ENCODE results near the gene PLEK.

PLEK gene, protein sequence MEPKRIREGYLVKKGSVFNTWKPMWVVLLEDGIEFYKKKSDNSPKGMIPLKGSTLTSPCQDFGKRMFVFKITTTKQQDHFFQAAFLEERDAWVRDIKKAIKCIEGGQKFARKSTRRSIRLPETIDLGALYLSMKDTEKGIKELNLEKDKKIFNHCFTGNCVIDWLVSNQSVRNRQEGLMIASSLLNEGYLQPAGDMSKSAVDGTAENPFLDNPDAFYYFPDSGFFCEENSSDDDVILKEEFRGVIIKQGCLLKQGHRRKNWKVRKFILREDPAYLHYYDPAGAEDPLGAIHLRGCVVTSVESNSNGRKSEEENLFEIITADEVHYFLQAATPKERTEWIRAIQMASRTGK

DNA sequence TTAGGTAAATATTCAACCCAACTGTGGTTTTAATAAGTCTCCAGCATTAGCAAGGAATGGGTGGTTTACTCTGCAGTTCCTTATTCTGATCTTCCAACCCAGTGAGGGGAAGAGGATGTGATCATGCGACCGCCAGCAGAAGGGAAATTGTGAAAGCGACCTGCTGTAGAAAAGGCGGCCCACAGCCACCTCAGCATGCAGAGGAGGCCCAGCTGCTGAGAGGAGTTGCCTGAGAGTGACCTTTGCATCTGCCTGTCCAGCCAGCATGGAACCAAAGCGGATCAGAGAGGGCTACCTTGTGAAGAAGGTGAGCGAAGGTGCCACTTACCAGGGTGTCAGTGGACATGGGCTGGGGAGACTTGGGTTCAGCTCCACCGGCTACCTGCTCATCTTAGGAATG, at the start of gene PLEK:
TSS of gene PLEK (plus strand) at position 196 of the 400 bp plus-strand sequence. CDS start at position 266, 70 bp downstream.
- TF ChIP-seq, protein P1, sequence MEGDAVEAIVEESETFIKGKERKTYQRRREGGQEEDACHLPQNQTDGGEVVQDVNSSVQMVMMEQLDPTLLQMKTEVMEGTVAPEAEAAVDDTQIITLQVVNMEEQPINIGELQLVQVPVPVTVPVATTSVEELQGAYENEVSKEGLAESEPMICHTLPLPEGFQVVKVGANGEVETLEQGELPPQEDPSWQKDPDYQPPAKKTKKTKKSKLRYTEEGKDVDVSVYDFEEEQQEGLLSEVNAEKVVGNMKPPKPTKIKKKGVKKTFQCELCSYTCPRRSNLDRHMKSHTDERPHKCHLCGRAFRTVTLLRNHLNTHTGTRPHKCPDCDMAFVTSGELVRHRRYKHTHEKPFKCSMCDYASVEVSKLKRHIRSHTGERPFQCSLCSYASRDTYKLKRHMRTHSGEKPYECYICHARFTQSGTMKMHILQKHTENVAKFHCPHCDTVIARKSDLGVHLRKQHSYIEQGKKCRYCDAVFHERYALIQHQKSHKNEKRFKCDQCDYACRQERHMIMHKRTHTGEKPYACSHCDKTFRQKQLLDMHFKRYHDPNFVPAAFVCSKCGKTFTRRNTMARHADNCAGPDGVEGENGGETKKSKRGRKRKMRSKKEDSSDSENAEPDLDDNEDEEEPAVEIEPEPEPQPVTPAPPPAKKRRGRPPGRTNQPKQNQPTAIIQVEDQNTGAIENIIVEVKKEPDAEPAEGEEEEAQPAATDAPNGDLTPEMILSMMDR (IDR thresholded peaks at IDR 0.05) = no peak

DNA sequence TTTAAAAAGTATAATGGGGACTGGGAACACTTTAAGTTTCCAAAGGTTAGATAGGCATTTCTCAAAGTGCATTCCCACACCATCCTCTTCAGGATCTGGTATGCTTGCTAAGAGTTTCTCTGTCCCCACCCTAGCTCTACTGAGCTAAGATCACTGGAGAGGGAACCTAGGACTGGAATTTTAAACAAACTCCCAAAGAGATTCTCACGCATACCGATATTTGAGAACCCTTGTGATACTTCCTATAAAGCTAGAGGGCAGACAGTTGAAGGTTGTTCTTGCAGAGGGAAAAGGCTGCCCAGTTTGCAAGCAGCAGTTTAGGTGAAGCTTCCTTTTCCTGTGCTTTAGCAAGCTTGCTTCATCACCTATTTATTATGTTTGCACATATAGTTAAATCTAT, 49.0 kb upstream of the PLEK start:
- TF ChIP-seq, protein P1 (IDR thresholded peaks at IDR 0.05) = no peak

DNA sequence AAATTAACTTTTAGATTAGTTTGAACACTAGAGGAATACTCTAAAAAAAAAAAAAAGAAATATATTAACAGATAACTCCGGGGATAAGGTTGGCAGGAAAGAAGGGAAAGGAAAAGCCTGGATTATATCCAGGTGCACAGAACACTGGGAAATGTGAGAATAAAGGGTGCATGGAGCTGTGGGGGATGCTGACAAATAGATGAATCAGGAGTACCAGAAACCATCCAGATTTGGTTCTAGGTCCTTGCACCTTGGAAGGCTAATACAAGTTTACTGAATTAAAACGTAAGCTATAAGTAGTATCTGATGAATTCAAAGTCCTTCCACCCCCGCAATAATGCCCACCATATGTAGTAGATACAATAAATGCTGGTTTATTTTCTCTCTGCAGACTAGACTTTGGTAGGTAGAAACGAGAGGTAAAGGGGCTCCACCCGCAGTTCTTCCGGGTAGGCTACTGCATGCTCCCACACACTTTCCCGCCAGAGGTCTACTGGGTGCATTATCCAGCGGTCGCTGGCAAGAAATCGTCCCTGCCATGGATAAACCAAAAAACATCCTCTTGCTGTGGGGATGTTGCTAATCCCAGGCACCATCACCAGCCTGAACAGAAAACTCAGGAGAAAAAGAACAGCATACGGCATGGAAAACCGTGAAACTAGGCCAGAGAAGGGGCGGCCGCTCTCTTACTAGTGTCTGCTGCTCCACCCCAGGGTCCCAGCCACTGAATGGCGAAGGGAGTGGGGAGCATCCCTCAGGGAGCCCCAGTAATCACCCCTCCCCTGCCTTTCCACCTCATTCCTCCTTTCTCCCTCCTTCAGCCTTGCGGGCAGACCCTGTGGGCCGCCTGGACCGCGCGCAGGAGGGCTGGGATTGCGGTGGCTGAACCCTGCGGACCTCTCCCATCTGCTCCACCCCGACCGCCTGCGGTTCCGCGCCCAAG, 46.8 kb upstream of the PLEK start:
- TF ChIP-seq, protein P1 (IDR thresholded peaks at IDR 0.05) = no peak

DNA sequence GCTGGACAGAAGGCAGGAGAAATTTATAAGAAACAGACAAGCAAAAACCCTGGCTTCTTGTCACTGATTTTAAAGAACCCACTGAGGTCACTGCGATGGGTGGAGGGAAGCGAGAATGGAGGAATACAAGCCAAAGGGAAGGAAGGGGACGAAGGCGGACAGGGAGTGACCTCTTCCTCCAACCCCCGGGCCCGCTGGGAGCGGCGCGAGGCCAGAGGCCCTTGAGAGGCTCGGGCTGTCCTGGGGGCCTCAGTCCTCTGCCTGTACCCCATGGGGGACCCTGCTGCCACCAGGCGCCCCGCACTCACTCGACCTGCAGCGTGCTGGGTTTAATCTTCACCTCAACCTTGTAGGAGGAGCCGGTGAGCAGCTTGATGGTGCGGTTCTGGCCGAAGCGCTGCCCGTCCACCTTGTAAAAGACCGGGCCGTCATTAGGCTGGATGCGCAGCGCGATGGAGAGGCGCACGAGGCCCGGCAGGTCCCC, 46.1 kb upstream of the PLEK start:
- TF ChIP-seq, protein P1 (IDR thresholded peaks at IDR 0.05) = no peak

DNA sequence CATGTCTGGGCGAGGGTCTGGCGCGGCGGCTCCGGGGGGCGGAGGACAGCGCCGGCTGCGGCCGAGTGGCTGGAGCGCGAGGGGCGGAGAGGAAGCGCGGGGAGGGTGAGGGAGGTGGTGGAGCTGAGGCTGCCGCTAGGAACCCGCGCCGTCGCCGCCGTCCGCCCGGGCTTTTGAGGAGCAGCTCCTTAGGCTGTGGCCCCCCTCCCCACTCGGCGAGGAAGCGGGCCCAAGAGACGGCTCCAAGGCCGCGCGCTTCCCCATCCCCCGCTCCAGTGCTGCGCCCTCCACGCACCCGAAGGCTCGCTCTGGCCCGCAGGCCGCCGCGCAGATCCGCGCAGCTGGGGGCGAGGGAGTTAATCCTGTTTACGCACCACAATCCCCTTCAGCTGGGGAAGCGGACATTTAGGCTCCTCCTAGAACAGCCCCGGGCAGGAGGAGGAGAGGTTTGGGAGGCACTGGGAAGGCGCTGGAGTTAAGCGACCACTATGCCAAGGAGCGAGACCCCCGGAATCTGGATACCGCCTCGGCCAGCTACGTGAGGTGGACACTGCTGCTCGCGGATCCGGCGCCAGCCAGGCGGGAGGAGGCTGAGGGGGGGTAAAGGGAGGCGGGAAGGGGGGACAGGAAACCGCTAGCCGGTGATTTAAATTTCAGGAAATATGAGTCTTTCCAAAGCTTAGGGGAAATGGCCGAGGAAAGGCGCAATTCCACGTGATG, 45.5 kb upstream of the PLEK start, which contains the start of gene CNRIP1:
TSS of gene CNRIP1 (minus strand) at position 552 of the 720 bp plus-strand sequence. CDS start at position 3, 549 bp downstream.
- TF ChIP-seq, protein P1 (IDR thresholded peaks at IDR 0.05) = no peak

DNA sequence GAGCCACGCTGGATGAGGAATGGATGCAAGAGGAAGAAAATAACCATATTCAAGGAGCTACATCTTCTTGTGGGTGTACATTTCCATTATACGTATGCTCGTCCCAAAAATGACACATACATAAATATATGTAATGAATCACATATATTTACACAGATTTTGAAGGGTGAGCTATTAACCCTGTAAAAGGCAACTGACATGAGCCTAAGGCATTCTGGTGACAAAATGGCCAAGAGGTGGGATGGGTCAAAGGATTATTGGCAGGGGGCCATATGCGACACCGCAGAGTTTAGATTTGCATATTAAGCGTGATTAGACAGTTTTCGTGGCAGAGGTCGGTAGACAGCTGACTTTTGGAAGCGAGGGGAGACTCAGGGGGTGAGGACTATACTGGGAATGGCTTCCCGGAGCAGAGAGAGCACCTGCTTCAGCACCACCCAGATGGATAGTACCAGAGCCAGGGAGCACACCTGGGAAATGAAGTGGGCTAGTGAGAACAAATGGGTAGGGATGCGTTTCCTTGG, 44.9 kb upstream of the PLEK start:
- TF ChIP-seq, protein P1 (IDR thresholded peaks at IDR 0.05) = no peak

DNA sequence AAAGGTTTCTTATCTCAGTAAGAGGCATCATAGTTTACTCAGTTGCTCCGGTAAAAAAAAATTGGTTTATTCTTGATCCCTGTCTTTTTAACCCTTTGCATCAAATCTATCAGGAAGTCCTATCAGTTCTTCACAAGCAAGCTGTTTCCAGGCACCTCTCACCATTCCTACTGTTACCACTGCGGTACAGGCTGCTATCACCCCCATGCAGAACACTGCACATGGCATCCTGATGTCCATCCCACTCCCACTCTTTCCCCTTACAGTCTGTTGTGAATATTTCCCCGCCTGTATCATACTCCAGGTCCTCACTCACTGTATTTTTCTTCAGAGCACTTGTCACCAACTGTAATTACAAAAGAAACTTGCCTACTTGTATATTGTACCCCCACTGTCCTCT, 40.0 kb upstream of the PLEK start:
- TF ChIP-seq, protein P1 (IDR thresholded peaks at IDR 0.05) = no peak

All from LNCAP (cell line).